GM18511 (cell line): ENCODE data around the gene NBEA.
"Not testable (repeated sequence)": the region's sequence is repeated elsewhere in the genome, so short reads cannot be mapped to it uniquely, and the experiment has no call there.

Experiments used
- ATAC-seq: cut with Tn5 transposase; IDR thresholded peaks from one replicate; pipeline ENCODE4 v1.9.1; 2021; ENCODE audit warnings: mild to moderate bottlenecking, moderate library complexity; ENCODE audit not compliant: unreplicated experiment

NBEA gene

DNA sequence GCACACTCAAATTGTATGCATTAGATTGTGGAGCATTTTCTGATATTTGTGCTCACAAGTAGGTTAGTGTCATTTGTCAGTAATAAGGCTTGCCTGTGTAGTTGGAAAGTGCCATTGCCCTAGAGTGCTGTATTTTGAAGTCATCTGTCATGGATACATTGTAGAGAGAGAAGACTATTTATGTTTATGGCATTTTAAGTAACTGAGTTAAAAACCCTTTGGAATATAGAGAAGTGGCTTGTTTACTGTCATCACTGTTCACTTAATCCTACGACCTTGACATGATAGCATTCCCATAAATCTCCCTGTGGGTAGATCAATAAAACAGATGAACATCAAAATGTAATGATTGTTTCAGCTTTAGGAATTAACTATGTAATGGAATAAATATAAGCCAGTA, 423.8 kb downstream of the NBEA start:
- ATAC-seq, result no peak

DNA sequence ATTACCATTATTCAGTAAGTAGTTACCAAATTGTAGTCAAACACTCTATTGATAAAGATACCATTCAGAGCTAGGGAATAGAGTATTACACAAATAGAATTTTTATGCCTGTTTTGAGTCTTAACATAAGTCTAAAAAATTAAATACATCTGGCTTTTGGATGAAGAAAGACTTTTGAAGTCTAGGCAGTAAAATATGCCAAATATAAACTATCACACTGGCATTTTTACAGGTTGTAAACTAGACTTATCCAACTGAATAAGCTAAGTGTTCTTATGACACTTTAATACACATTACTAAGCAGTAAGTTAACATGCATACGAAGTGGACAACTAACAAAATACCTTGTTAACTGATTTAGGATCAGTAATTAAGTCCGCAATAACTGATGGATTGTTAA, 425.5 kb downstream of the NBEA start:
- no peak for ATAC-seq

DNA sequence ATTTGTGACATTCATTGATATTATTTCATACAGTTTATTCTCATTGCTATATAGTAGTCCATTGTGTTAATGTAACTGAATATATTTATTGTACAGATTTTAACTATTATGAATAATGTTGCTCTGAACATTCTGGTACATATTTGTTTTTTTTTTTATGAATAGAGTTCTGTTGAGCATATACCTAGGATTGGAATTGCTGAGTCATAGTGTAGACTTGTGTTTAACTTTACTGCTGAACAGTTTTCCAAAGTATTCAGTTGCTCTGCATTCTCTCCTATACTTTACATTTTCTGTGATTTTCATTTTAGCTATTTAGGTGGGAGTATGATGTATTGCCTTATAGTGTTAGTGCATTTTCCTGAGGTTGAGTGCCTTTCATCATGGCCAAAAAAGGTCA, 436.9 kb downstream of the NBEA start:
- no peak for ATAC-seq

- ATAC-seq, result no peak
These were observed 437.6 kb downstream of the NBEA start for GRCh38 chr13:35379663-35380062.

DNA sequence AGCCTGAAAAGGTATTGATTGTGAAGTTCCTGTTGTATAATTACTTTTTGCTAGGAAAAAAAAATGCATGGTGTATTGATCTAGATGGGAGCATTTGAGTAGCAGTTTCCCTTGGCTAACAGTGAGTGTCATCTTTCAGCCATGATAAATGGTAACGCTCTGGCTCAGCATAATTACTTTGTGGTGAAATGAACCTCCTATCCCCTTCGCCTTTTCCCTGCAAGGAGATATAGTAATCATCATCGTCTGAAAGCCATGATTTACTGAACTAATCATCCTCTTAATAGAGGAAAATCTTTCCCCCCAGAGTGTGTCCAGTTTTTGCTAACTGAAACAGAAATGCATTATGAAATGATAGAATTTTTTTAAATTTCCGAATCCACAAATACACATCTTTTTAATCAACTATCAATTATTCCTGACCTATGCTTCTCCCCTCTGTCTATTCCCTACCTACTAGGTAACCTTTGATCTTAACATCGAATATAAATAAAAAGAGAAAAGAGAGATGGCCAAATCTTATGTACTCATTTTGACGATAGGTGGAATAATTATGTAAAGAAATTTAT, 445.7 kb downstream of the NBEA start:
- no peak for ATAC-seq

- ATAC-seq, result no peak
These were observed 446.6 kb downstream of the NBEA start for GRCh38 chr13:35388441-35389355.

- ATAC-seq, result no peak
These were observed 447.5 kb downstream of the NBEA start for GRCh38 chr13:35389535-35389934.

GRCh38 chr13:35392768-35393167, 450.7 kb downstream of the NBEA start:
- no peak for ATAC-seq

DNA sequence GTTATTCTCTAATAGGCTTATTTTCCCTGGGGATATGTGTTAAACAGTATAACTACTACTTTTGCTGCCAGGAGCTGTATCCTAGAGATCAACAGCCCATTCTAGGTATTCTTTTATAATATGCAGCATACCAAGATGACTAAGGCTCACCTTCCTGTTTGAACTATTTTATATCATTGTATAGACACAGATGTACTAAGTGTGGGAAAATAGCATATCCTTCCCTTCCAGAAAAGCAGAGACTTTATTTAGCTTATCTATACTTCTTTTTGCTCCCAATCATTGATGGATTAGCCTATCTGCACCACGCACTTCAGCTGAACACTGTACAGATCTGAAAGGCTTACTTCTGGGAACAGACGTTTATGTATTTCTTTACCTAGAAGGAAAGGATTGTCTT, 451.8 kb downstream of the NBEA start:
- no peak for ATAC-seq

DNA sequence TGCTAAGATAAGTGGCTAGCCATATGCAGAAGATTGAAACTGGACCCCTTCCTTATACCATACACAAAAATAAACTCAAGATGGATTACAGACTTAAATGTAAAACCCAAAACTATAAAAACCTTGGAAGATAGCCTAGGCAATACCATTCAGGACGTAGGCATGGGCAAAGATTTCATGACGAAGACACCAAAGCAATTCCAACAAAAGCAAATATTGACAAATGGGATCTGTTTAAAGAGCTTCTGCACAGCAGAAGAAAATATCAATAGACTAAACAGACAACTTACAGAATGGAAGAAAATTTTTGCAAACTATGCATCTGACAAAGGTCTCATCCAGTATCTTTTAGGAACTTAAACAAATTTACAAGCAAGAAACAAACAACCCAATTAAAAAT, 466.2 kb downstream of the NBEA start:
- ATAC-seq, result not testable (repeated sequence)

GRCh38 chr13:35411059-35411744, 469.1 kb downstream of the NBEA start:
- no peak for ATAC-seq

DNA sequence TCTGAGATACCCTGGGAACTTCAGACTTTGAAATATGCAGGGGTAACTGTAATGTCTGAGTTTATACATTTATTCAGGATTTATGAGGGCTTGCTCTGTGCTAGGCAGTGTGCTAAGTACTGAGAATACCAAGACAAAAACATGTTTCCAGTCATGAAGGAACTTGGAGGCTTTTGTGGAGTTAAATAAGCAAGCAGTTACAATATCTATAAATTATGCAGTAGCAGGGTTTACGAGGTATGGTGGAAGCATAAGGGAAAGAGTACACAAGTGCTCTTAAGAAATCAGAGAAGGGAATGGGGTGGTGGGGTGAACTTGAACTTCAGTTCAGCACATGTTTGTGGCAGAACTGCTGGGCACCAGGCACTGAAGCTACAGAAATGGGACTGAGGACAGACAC, 506.4 kb downstream of the NBEA start:
- ATAC-seq, result no peak

DNA sequence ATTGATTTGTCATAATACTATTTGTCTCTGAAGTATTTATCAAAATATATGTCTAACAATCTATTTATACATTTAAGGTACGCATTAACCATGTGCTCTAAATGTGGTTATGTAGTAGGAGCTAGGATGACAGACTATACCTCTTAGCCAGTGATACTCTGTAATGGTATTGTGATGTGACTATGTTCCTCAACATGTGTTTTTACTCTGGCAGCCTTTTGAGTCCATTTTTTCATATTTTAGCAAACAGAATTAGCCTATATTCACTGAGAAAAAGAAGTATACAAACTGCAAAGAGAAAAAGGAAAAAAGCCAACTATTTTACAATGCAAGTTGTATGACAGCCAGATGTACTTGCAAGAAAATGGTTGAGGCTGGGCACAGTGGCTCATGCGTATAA, 507.8 kb downstream of the NBEA start:
- ATAC-seq, result no peak

- no peak for ATAC-seq
These were observed 513.0 kb downstream of the NBEA start for GRCh38 chr13:35455022-35455421.

DNA sequence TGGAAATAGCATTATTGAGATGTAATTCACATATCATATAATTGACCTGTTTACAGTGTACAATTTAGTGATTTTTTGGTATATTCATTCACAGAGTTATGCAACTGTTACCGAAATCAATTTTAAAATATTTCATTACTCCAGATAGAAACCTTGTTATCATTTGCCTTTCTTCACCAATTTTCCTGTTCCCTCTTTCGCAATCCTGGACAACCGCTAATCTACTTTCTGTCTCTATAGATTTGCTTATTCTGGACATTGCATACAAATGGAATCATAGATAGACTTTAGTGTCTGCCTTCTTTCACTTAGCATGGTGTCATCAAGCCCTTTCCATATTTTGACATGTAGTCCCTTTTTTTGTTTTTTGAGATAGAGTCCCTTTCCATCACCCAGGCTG, 515.2 kb downstream of the NBEA start:
- no peak for ATAC-seq

DNA sequence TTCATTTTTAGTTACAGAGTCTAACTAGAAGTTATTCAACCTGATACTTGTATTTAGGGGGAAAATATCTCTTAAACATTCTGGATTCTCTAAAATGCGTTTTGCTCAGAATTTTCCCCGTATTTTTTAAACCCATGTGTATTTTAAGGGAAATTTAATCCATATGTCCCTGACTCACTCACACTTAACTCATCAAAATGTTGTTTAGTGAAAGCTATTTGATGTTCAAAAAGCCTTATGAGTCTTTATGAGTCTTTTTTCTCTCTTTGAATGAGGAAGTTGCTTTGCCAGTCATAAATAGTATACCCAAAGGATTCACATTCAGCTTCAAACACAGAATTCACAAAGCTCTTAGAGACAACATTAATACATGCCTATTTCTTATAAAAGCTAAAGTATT, 518.0 kb downstream of the NBEA start:
- no peak for ATAC-seq

- no peak for ATAC-seq
These were observed 523.3 kb downstream of the NBEA start for GRCh38 chr13:35465371-35465770.

DNA sequence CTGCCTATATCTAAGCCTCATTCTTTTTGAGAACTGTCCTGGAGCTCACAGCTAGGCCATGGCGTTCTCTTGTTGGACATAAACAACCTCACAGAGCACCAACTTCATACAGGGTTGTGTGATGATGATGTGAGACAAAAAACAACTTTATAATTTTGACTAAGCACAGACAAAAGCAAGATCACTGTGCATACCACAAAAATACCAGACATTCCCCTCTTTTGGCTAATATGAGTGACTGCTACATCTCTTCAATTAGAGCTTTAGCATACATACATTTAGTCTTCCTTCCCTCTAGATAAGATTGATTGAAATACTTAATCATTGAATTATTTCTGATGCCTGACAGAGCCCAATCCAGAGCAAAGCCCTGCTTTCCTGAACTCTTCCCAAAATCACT, 526.1 kb downstream of the NBEA start:
- no peak for ATAC-seq

DNA sequence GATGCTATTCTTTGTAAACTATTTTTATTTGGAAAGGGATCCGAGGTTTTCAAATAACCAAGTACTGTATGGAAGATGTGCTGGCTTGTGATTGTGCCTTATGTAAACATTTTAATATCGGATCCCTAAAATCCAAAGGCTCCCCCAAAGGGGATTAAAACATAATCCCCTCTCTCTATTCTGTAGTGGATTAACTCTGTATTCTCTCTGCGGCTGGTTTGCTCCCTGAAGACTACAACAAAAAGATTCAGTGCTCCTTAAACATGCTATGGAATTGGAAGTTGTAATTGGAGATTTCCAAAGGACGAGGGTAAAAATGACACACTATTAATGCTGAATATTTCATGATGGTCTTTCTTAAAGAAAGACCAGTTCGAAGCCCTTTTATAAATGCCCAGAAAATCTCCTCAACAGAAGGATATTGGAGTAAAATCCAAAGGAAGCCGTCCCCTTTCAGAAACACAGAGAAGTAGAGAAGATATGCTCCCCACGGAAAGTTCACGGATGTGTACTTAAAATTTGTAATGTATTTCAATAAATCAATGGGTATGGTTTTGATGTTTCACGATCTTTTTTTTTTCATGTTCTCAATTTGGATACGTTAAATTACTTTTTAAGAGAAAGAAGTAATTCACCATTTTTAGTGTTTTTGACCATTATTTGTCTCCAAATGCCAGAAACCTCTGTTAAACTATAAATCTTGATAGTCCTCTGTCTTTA, 527.9 kb downstream of the NBEA start:
- ATAC-seq, result no peak

DNA sequence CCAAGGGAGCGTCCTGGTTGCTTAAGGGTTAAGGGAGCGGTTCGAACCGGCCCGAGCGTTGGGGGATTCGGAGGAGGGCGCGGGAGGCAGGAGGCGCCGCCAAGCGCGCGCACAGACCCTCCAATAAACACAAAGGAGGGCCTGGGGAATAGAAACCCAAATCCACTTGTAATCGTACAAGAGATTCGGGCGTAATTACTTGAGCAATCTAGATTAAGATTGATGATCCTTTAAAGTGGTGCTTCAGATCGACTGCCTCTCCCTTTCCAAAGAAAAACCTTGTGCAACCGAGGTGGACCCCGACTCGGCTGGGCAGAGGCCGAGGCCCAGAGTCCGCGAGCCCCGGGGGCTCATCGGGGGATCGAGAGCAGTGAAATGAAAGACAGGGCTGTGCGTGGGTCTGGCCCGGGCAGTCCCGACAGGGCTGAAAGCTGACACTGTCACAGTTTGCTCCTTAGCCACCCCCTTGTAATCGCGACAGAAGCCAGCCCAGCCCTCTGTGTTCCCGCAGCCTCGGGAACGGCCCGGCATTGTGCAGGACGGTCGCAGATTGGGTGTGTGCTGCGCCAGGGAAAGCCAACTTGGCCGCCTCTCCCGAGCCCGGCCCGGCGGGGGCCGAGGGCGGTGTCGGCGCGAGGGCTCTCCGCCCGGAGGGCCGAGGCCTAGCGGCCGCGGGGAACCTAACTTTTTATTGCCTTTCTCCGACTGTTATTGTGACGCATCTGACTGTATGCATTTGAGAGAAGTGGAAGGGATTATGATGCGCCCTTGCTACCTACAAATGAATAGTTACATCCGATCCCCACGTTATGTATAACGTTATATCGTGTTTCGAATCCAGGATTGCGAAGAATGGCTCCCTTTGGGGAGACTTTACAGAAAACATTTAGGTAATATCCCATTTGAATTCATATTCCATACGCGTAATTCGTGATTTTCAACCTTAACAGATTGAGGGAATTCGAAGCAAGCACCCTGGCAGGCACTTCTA, 528.9 kb downstream of the NBEA start:
- ATAC-seq, result no peak
